Fibroblast of lung (primary cell): ENCODE measurements around the gene MBNL1. TPM values are rescaled to one million over a fixed set of nuclear protein-coding genes. Genes with fewer than 3 reads are reported as not detected.
"Not testable (repeated sequence)": the region's sequence is repeated elsewhere in the genome, so short reads cannot be mapped to it uniquely, and the experiment has no call there.

ENCODE experiments used
- DNase-seq, 2 donors: peaks; one replicate each; pipeline versions ENCODE4 v3.0.0 to v3.0.0-alpha.2; 2010; ENCODE audit warnings: low read depth in 2 of 2
- H2AFZ ChIP-seq: 2 replicates; pipeline ENCODE4 v1.5.1; 2012; ENCODE audit warnings: low read length, control low read depth, inconsistent platforms
- H3K27ac ChIP-seq: 2 replicates; pipeline ENCODE4 v1.5.1; 2011; ENCODE audit warnings: low read length, control low read depth; ENCODE audit not compliant: insufficient read depth
- H3K27me3 ChIP-seq: 2 replicates; pipeline ENCODE4 v1.5.1; 2011; ENCODE audit warnings: mild to moderate bottlenecking, low read length; ENCODE audit not compliant: control insufficient read depth, insufficient read depth
- H3K36me3 ChIP-seq: 2 replicates; pipeline ENCODE4 v1.5.1; 2011; ENCODE audit warnings: low read length; ENCODE audit not compliant: control insufficient read depth, insufficient read depth
- H3K4me1 ChIP-seq: 2 replicates; pipeline ENCODE4 v1.5.1; 2011; ENCODE audit warnings: low read length; ENCODE audit not compliant: control insufficient read depth, insufficient read depth; ENCODE audit errors: extremely low read depth
- H3K4me2 ChIP-seq: 2 replicates; pipeline ENCODE4 v1.5.1; 2011; ENCODE audit warnings: low read length, control low read depth; ENCODE audit not compliant: insufficient read depth; ENCODE audit errors: extremely low read depth
- H3K4me3 ChIP-seq, 4 experiments: fragments of 200-600 bp in 1 of 4; sonication (generic) in 1 of 4; replicated peaks in 1 of 4; 2 replicates each; pipeline ENCODE4 v1.5.1; 2011 to 2016; ENCODE audit warnings: low read length in 4 of 4, low read depth in 3 of 4, mild to moderate bottlenecking in 3 of 4, control low read depth in 2 of 4, inconsistent platforms in 1 of 4, mixed read lengths in 1 of 4; ENCODE audit not compliant: insufficient read depth in 1 of 4; ENCODE audit errors: control extremely low read depth in 1 of 4
- H3K79me2 ChIP-seq: 2 replicates; pipeline ENCODE4 v1.5.1; 2012; ENCODE audit warnings: mild to moderate bottlenecking, low read length, inconsistent platforms; ENCODE audit not compliant: control insufficient read depth, insufficient read depth
- H3K9ac ChIP-seq: 2 replicates; pipeline ENCODE4 v1.5.1; 2011; ENCODE audit warnings: mild to moderate bottlenecking, low read length, control low read depth; ENCODE audit not compliant: insufficient read depth
- H3K9me3 ChIP-seq: 2 replicates; pipeline ENCODE4 v1.5.1; 2012; ENCODE audit warnings: low read depth, low read length; ENCODE audit not compliant: control insufficient read depth, insufficient read depth
- H4K20me1 ChIP-seq: 2 replicates; pipeline ENCODE4 v1.5.1; 2011; ENCODE audit warnings: low read length; ENCODE audit not compliant: control insufficient read depth, insufficient read depth; ENCODE audit errors: extremely low read depth
- CTCF ChIP-seq, 2 donors: IDR thresholded peaks in 1 of 2; conservative IDR thresholded peaks in 1 of 2; 1 replicate in 1 of 2; 2 replicates in 1 of 2; pipeline ENCODE4 v1.5.1; 2011 to 2012; ENCODE audit warnings: low read length in 2 of 2, control low read depth in 1 of 2, inconsistent platforms in 1 of 2, low read depth in 1 of 2, mild to moderate bottlenecking in 1 of 2
- EZH2 ChIP-seq: IDR thresholded peaks from 2 replicates; pipeline ENCODE4 v1.5.1; 2012; ENCODE audit warnings: low read length, control low read depth, mild to moderate bottlenecking; ENCODE audit errors: missing control alignments
- polyA plus RNA-seq, 2 donors: library from polyadenylated mRNA; depleted of rRNA in 1 of 2; stranded (reverse) in 1 of 2; unstranded in 1 of 2; fragments of >200 nt; gene quantifications; 2 replicates each; pipeline ENCODE4 v1.2.1, GENCODE V29; 2011 to 2012; ENCODE audit warnings: missing spikeins in 1 of 2
- total RNA-seq: library from RNA; depleted of rRNA; stranded (reverse); fragments of >200 nt; gene quantifications from 2 replicates; pipeline ENCODE4 v1.2.1, GENCODE V29; 2014

MBNL1 gene
- total and polyA plus RNA-seq, 2 donors (not counting 1 experiment from before 2014, with no cell fraction given): 150 to 213 TPM

GRCh38 chr3:152436707-152437590 is 168.2 kb downstream of the MBNL1 start:
- no peaks in the 10 kb centered on the region for H3K27me3 ChIP-seq
- no peaks in the 10 kb centered on the region for H3K9me3 ChIP-seq
- H4K20me1 ChIP-seq: peaks cover 2% of the 10 kb centered on the region
- no peak overlapping the region for H3K9ac ChIP-seq
- no peak overlapping the region for H2AFZ ChIP-seq
- DNase-seq: no peak
- H3K4me1 ChIP-seq: peaks cover 6% of the 10 kb centered on the region
- no peak overlapping the region for H3K4me2 ChIP-seq
- no peak overlapping the region for H3K4me3 ChIP-seq
- no peak for TF ChIP-seq CTCF (conservative IDR thresholded peaks at IDR 0.05 in 1 of 2, IDR thresholded peaks at IDR 0.05 in 1 of 2; ENCODE audit: low read depth in 1 of 2, low read length in 2 of 2)
- no peak for TF ChIP-seq EZH2
- peaks cover 83% of the 10 kb centered on the region for H3K79me2 ChIP-seq
- H3K27ac ChIP-seq: no peak overlapping the region
- peaks cover 5% of the 10 kb centered on the region for H3K36me3 ChIP-seq

DNA sequence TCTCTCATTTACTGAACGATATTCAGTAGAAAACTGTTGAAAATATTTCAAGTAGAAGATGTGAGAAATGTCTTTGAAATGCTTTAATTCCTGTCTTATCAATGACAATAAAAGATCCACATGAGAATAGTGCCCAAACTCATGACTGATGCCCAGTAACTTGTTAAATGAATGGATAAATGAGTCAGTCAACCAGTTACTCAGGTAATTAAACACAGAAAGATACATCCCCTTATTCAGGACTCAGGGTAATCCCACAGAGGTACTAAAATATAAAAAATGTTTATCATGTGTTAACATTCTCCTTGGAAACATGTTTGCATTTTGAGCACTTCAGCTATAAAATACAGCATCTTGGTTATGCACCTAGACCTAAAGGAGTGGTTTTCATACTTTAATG is 169.5 kb downstream of the MBNL1 start:
- H2AFZ ChIP-seq: no peak overlapping the region
- H3K4me3 ChIP-seq: no peak overlapping the region
- no peak overlapping the region for H3K4me2 ChIP-seq
- H3K27ac ChIP-seq: no peak overlapping the region
- H3K36me3 ChIP-seq: no peaks in the 10 kb centered on the region
- H4K20me1 ChIP-seq: peaks cover 2% of the 10 kb centered on the region
- DNase-seq: no peak
- no peaks in the 10 kb centered on the region for H3K27me3 ChIP-seq
- no peaks in the 10 kb centered on the region for H3K9me3 ChIP-seq
- H3K79me2 ChIP-seq: peaks cover 82% of the 10 kb centered on the region
- H3K9ac ChIP-seq: no peak overlapping the region
- TF ChIP-seq EZH2: no peak
- peaks cover 8% of the 10 kb centered on the region for H3K4me1 ChIP-seq

DNA sequence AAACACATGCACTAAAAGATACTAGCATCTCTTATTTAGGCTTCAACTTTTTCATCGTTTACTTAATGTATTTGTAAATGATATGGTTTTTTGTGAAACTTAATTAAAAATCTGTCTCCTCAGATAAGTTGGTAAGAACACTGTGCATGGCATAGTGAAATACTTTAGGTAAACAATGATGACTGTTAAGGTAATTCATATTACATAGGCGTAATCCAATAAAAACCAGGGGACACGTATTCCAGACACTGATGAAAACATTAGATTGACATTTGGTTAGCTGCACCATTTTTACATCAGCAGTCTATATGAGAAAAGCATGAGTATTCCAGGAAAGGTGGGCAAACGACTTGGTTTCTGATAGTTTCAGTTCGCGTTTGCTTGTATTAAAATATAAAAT is 170.0 kb downstream of the MBNL1 start:
- Histone ChIP-seq H3K9me3 (no peaks in the 10 kb centered on the region), H3K36me3 (no peaks in the 10 kb centered on the region), H4K20me1 (peaks cover 2% of the 10 kb centered on the region), H3K4me1 (peaks cover 10% of the 10 kb centered on the region), H3K4me2 (peak overlapping the region; percentile 2), H2AFZ (no peak overlapping the region), H3K27ac (no peak overlapping the region), H3K27me3 (no peaks in the 10 kb centered on the region), H3K79me2 (peaks cover 85% of the 10 kb centered on the region), H3K4me3 (no peak overlapping the region), H3K9ac (no peak overlapping the region)
- DNase-seq: no peak
- no peak for TF ChIP-seq EZH2
- no peak for TF ChIP-seq CTCF (conservative IDR thresholded peaks at IDR 0.05 in 1 of 2, IDR thresholded peaks at IDR 0.05 in 1 of 2; ENCODE audit: low read depth in 1 of 2, low read length in 2 of 2)

DNA sequence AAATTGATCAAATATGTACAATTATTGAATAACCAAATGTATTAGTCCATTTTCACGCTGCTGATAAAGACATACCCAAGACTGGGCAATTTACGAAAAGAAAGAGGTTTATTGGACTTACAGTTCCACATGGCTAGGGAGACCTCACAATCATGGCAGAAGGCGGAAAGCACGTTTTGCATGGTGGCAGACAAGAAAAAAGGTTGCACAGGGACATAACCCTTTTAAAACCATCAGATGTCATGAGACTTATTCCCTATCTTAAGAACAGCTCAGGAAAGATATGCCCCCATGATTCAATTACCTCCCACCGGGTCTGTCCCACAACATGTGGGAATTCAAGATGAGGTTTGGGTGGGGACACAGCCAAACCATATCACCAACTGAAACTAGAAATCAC is 171.5 kb downstream of the MBNL1 start:
- H3K4me1 ChIP-seq, H3K27me3 ChIP-seq, H3K9me3 ChIP-seq, H3K9ac ChIP-seq, H3K4me2 ChIP-seq, DNase-seq, H2AFZ ChIP-seq, H3K4me3 ChIP-seq, H4K20me1 ChIP-seq, H3K36me3 ChIP-seq, H3K27ac ChIP-seq: not testable (repeated sequence)
- peaks cover 81% of the 10 kb centered on the region for H3K79me2 ChIP-seq
